Suprapubic skin (tissue), 4 donors: Measurements from ENCODE around the gene MTG1. TPM values are rescaled to one million over a fixed set of nuclear protein-coding genes. Genes with fewer than 3 reads are reported as not detected.
A peak's percentile ranks its signal among the peaks of the same experiment; 100 is the strongest.
"Not testable (repeated sequence)": the region's sequence is repeated elsewhere in the genome, so short reads cannot be mapped to it uniquely, and the experiment has no call there.

Experiments used
- DNase-seq, 2 donors: peaks; one replicate each; pipeline ENCODE4 v3.0.0-alpha.2; 2019; ENCODE audit warnings: low spot score in 2 of 2
- H3K27ac ChIP-seq: fragments of 200-600 bp; sonication (generic); one replicate; pipeline ENCODE4 v1.5.1; 2019
- H3K27me3 ChIP-seq: fragments of 200-600 bp; sonication (generic); one replicate; pipeline ENCODE4 v1.5.1; 2019
- H3K36me3 ChIP-seq: fragments of 200-600 bp; sonication (generic); one replicate; pipeline ENCODE4 v1.5.1; 2019
- H3K4me1 ChIP-seq: fragments of 200-600 bp; sonication (generic); one replicate; pipeline ENCODE4 v1.5.1; 2019
- H3K4me3 ChIP-seq: fragments of 200-600 bp; sonication (generic); one replicate; pipeline ENCODE4 v1.5.1; 2019; ENCODE audit warnings: mild to moderate bottlenecking
- H3K9me3 ChIP-seq: fragments of 200-600 bp; sonication (generic); one replicate; pipeline ENCODE4 v1.5.1; 2019
- CTCF ChIP-seq, 2 donors: fragments of 200-600 bp in 1 of 2; fragments of 450-650 bp in 1 of 2; sonication (generic) in 1 of 2; IDR thresholded peaks; one replicate each; pipeline ENCODE4 v1.5.1; 2016 to 2019; ENCODE audit warnings: antibody characterized with exemption in 2 of 2, mild to moderate bottlenecking in 1 of 2, moderate library complexity in 1 of 2
- EP300 ChIP-seq: sonication (generic); formaldehyde crosslinking; IDR thresholded peaks from one replicate; pipeline ENCODE4 v1.6.1; 2017; ENCODE audit warnings: antibody characterized with exemption
- POLR2A ChIP-seq, 2 donors: fragments of 450-650 bp; IDR thresholded peaks; one replicate each; pipeline ENCODE4 v1.6.1; 2017; ENCODE audit warnings: antibody characterized with exemption in 2 of 2, mild to moderate bottlenecking in 2 of 2, moderate library complexity in 2 of 2
- POLR2AphosphoS5 ChIP-seq, 3 donors: sonication (generic); formaldehyde crosslinking; IDR thresholded peaks; one replicate each; pipeline ENCODE4 v1.6.1; 2017; ENCODE audit warnings: antibody characterized with exemption in 3 of 3
- WGBS: methylation state at CpG from one replicate; pipeline ENCODE4 v1.1.5; 2018; 5-methylcytosine and 5-hydroxymethylcytosine counted together
- total RNA-seq, 4 donors: library from RNA; depleted of rRNA; stranded (reverse); fragments of >200 nt; gene quantifications; one replicate each; pipeline ENCODE4 v1.1.0, GENCODE V29; 2016

MTG1 gene
- total RNA-seq, 4 donors from 2014 or later = 20.5 to 79.7 (median 36.0) TPM

- Histone ChIP-seq H3K4me1 (no peaks in the 10 kb centered on the region), H3K4me3 (no peak overlapping the region), H3K27me3 (no peaks in the 10 kb centered on the region), H3K36me3 (peaks cover 58% of the 10 kb centered on the region), H3K27ac (no peak overlapping the region), H3K9me3 (no peaks in the 10 kb centered on the region)
- no peak for DNase-seq
- 91% methylated on average over 5 of the region's 5 CpGs for WGBS
- no peak for TF ChIP-seq POLR2A (IDR thresholded peaks at IDR 0.05)
- no peak for TF ChIP-seq CTCF (IDR thresholded peaks at IDR 0.05)
- TF ChIP-seq POLR2AphosphoS5 (IDR thresholded peaks at IDR 0.05) = no peak
- TF ChIP-seq EP300 = no peak
These were observed 9.8 kb downstream of the MTG1 start for GRCh38 chr10:133403784-133404183.

- no peak overlapping the region for H3K27ac ChIP-seq
- DNase-seq = no peak
- TF ChIP-seq CTCF (IDR thresholded peaks at IDR 0.05) (no peak), POLR2AphosphoS5 (IDR thresholded peaks at IDR 0.05) (no peak), EP300 (no peak), POLR2A (IDR thresholded peaks at IDR 0.05) (no peak)
- H3K36me3 ChIP-seq = peaks cover 50% of the 10 kb centered on the region
- 62% methylated on average over 2 of the region's 2 CpGs for WGBS
- no peaks in the 10 kb centered on the region for H3K4me1 ChIP-seq
- no peak overlapping the region for H3K4me3 ChIP-seq
- no peaks in the 10 kb centered on the region for H3K27me3 ChIP-seq
- no peaks in the 10 kb centered on the region for H3K9me3 ChIP-seq
These were observed 11.3 kb downstream of the MTG1 start for GRCh38 chr10:133405272-133405671.

GRCh38 chr10:133405844-133406527 lies 12.0 kb downstream of the MTG1 start:
- Histone ChIP-seq H3K4me3 (no peak overlapping the region), H3K27ac (no peak overlapping the region), H3K36me3 (peaks cover 50% of the 10 kb centered on the region), H3K9me3 (peaks cover 5% of the 10 kb centered on the region), H3K4me1 (no peaks in the 10 kb centered on the region), H3K27me3 (no peaks in the 10 kb centered on the region)
- 91% methylated on average over 8 of the region's 8 CpGs for WGBS
- DNase-seq = peak in 1 of 2 donors; percentile 26
- TF ChIP-seq CTCF (IDR thresholded peaks at IDR 0.05) = no peak
- no peak for TF ChIP-seq POLR2A (IDR thresholded peaks at IDR 0.05)
- TF ChIP-seq EP300 = no peak
- TF ChIP-seq POLR2AphosphoS5 (IDR thresholded peaks at IDR 0.05) = no peak

- DNase-seq = no peak
- TF ChIP-seq EP300 = no peak
- TF ChIP-seq CTCF (IDR thresholded peaks at IDR 0.05) = no peak
- no peak for TF ChIP-seq POLR2A (IDR thresholded peaks at IDR 0.05)
- no peak overlapping the region for H3K27ac ChIP-seq
- no peak overlapping the region for H3K4me3 ChIP-seq
- H3K36me3 ChIP-seq = peaks cover 48% of the 10 kb centered on the region
- peaks cover 20% of the 10 kb centered on the region for H3K9me3 ChIP-seq
- no peaks in the 10 kb centered on the region for H3K4me1 ChIP-seq
- WGBS = 96% methylated on average over 7 of the region's 7 CpGs
- H3K27me3 ChIP-seq = no peaks in the 10 kb centered on the region
These were observed 17.8 kb downstream of the MTG1 start for GRCh38 chr10:133411523-133412380.

- H3K4me1 ChIP-seq = no peaks in the 10 kb centered on the region
- no peak for TF ChIP-seq POLR2AphosphoS5 (IDR thresholded peaks at IDR 0.05)
- no peak for DNase-seq
- H3K36me3 ChIP-seq = peaks cover 48% of the 10 kb centered on the region
- peaks cover 20% of the 10 kb centered on the region for H3K9me3 ChIP-seq
- H3K27me3 ChIP-seq = no peaks in the 10 kb centered on the region
- no peak overlapping the region for H3K27ac ChIP-seq
- no peak overlapping the region for H3K4me3 ChIP-seq
These were observed 18.4 kb downstream of the MTG1 start for GRCh38 chr10:133412381-133412711.

- not testable (repeated sequence) for H3K27me3 ChIP-seq, H3K4me3 ChIP-seq, H3K27ac ChIP-seq, H3K4me1 ChIP-seq, DNase-seq
- peaks cover 57% of the 10 kb centered on the region for H3K36me3 ChIP-seq
- 94% methylated on average over 13 of the region's 23 CpGs for WGBS
- H3K9me3 ChIP-seq = peaks cover 20% of the 10 kb centered on the region
These were observed 20.4 kb downstream of the MTG1 start for GRCh38 chr10:133414401-133414800.
